ENCODE results near the gene MTMR4.
"Not testable (repeated sequence)": the region's sequence is repeated elsewhere in the genome, so short reads cannot be mapped to it uniquely, and the experiment has no call there.

Gene MTMR4

GRCh38 chr17:58513965-58514769 lies at the start of gene MTMR4:
Gene MTMR4, minus strand, starts transcription at chr17:58514638. Its CDS starts 231 bp downstream, at chr17:58514407.
- in situ Hi-C loops (cut with MboI; ENCODE audit: low sequenced_read_pairs) = no loop called here

- in situ Hi-C loops (cut with MboI; ENCODE audit: low sequenced_read_pairs) = no loop called here
Measured at GRCh38 chr17:58560511-58560910, 46.1 kb upstream of the MTMR4 start.

DNA sequence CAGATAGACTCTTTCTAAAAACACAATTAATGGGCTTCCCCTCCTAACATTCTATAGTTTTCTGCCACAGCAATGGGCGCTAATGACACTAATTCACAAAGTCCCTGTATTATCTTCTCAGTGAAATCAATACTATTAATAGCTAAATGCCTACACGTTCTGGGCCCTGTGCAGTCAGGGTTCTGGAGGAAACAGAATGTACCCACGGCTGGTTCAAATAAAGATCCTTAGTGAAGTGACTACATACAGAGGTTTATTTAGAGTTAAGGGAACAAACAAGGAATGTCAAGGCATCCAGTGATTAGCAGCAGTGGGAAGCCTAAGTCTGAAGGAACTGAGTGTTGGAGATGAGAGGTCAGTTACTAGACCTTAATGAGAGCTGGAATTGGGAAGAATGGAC lies 43.5 kb upstream of the MTMR4 start:
- in situ Hi-C loops (cut with MboI; ENCODE audit: low sequenced_read_pairs) = no loop called here

GRCh38 chr17:58556833-58557250 lies 42.4 kb upstream of the MTMR4 start:
- in situ Hi-C loops (cut with MboI; ENCODE audit: low sequenced_read_pairs) = no loop called here

GRCh38 chr17:58555109-58555508 lies 40.7 kb upstream of the MTMR4 start:
- in situ Hi-C loops (cut with MboI; ENCODE audit: low sequenced_read_pairs) = not testable (repeated sequence)

DNA sequence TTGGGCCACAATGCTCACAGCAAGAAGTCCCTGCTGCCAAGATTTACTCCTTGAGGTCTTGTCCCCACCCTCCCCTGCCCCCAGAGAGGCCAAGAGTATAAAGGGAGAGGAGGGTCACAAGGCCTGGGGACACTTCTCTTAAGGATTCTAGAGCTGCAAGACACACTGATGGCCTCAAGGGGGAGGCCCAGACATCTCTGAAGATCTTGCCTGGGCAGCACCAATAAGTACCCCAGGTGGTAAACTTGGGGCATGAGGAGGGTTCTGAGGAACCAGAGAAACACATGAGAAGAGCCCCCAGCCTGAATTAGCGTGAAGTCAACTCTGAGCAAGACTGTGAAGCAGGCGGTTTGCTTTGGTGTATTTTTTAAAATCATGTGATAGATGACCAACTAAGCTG lies 26.8 kb upstream of the MTMR4 start:
- in situ Hi-C loops (cut with MboI; ENCODE audit: low sequenced_read_pairs) = no loop called here

- in situ Hi-C loops (cut with MboI; ENCODE audit: low sequenced_read_pairs) = no loop called here
Measured at GRCh38 chr17:58539698-58540097, 25.3 kb upstream of the MTMR4 start.

DNA sequence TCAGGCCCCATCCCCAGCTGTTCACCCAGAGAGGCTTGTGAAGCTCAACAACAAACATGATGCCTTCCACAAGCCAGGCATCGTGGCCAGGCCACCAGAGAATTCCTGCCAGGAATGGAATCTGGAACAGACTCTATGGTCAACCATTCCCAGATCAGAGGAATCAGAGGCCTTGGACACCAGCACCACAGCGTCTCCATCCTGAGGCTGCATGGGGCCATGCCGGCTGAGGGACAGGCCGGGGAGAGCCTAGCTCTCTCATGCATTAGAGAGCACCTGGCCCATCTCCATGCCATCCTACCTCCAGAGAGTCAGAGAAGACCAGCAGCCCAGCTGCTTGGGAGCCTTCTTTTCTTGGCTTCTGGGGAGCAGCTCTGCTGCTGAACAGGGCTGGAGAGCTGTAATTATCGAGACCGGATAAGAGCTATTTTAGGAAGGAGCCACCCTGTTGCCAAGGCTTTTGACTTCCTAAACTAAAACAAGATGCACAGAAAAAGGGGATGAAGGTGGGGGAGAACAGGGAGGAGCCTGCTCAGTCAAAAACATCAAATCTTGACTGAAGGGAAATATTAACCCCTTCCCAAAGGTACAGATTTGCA lies 24.5 kb upstream of the MTMR4 start:
- in situ Hi-C loops (cut with MboI; ENCODE audit: low sequenced_read_pairs) = no loop called here

DNA sequence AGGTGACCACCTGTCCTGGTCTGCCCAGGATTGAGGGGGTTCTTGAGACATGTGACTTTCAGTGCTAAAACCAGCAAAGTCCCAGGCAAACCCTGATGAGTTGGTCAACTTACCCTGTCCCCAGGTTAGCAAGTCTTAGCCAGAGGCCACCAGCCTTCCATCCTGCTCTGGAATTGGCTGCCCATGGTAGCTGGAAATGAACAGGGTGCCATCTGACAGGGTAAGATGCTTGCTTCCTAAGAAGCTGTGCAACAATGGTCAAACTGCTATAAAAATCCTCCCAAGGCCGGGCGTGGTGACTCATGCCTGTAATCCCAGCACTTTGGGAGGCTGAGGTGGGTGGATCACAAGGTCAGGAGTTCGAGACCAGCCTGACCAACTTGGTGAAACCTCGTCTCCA lies 22.8 kb upstream of the MTMR4 start:
- in situ Hi-C loops (cut with MboI; ENCODE audit: low sequenced_read_pairs) = no loop called here

DNA sequence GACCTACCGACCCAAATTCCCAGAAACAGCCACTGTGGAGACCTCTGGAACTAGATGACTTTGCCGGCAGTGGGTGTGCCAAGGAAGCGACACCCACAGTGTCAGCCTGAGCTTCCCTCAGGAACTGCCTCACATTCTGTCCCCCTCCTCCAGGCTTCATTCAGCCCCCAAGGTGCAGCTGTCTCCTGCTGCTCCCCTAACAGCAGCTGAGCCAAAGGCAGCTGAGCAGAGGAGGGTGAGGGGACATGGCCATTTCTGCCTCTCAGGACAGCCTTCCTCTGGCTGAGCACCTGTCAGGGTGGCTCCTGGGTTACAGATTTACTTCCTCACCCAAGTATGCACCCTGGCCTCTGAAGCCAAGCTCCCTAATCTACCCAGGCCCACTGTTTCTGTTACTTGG lies 22.1 kb upstream of the MTMR4 start:
- in situ Hi-C loops (cut with MboI; ENCODE audit: low sequenced_read_pairs) = no loop called here

DNA sequence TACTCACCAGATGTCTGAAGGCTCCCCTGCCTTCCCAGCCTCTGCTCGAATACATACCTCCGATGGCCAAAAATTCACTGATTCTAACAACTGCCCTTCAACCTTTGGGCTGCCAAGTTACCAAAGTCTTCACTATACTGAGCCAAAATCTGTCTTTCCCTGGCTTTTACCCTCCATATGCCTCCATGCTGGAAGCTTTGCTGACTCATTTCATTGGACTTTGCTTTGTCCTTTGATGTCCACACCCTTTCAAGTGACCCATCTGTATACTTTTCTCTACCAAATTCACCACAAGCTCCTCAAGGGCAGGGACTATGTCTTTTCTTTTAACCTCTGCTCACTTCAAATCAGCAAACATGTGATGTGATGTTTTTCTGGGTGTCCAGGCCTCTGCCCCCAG lies 21.0 kb upstream of the MTMR4 start:
- in situ Hi-C loops (cut with MboI; ENCODE audit: low sequenced_read_pairs) = no loop called here

- in situ Hi-C loops (cut with MboI; ENCODE audit: low sequenced_read_pairs) = no loop called here
Measured at GRCh38 chr17:58534901-58535421, 20.5 kb upstream of the MTMR4 start.

DNA sequence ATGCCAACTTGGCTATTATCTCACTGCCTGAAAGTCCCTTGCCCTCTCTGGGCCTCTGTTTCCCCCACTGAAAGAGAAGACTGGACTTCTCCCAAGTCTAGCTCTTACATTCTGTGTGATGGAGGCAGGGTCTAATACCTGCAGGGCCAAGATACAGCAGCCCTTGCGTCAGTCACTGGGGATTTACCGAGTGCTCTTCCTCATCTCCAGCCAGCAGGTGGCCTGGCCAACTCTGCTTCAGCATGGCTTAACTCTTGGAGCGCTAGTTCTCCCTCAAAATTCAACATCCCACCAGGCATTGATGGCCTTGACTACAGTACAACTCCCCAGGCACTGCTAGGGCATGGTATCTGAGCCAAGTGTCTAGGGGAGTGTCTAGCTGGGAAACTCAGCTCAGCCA lies 19.9 kb upstream of the MTMR4 start:
- in situ Hi-C loops (cut with MboI; ENCODE audit: low sequenced_read_pairs) = no loop called here

- in situ Hi-C loops (cut with MboI; ENCODE audit: low sequenced_read_pairs) = no loop called here
Measured at GRCh38 chr17:58533616-58534188, 19.3 kb upstream of the MTMR4 start.

GRCh38 chr17:58532555-58532951 lies 18.1 kb upstream of the MTMR4 start:
- in situ Hi-C loops (cut with MboI; ENCODE audit: low sequenced_read_pairs) = no loop called here

GRCh38 chr17:58531661-58532554 lies 17.5 kb upstream of the MTMR4 start:
- in situ Hi-C loops (cut with MboI; ENCODE audit: low sequenced_read_pairs) = no loop called here

GRCh38 chr17:58531122-58531521 lies 16.7 kb upstream of the MTMR4 start:
- in situ Hi-C loops (cut with MboI; ENCODE audit: low sequenced_read_pairs) = no loop called here

GRCh38 chr17:58530655-58531054 lies 16.2 kb upstream of the MTMR4 start:
- in situ Hi-C loops (cut with MboI; ENCODE audit: low sequenced_read_pairs) = no loop called here

GRCh38 chr17:58529275-58529674 lies 14.8 kb upstream of the MTMR4 start:
- in situ Hi-C loops (cut with MboI; ENCODE audit: low sequenced_read_pairs) = no loop called here

GRCh38 chr17:58528443-58528842 lies 14.0 kb upstream of the MTMR4 start:
- in situ Hi-C loops (cut with MboI; ENCODE audit: low sequenced_read_pairs) = no loop called here

DNA sequence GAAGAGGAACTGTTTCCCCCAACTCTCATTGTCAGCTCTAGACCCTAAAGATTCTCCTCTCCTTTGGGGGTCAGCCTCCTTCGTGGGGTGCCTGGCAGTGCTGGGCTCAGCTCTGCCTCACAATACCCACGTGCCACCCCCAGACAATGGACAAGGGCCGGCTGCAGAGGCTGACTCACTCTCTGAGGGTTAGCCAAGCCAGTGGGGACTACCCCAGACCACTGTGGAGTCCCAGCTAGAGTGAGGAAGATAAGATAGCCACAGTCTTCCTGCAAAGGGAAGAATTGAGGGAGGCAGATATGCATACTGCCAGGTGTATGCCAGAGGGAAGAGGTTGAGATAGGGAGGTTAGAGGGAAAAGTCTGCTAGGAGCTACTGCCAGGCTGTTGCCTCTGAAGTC lies 13.5 kb upstream of the MTMR4 start:
- in situ Hi-C loops (cut with MboI; ENCODE audit: low sequenced_read_pairs) = no loop called here

Data from hTERT RPE-1 (cell line).